GM23248 (cell line): Measurements from ENCODE around the gene CLDN2. TPM values are rescaled to one million over a fixed set of nuclear protein-coding genes. Genes with fewer than 3 reads are reported as not detected.

ENCODE experiments used
- DNase-seq: peaks from one replicate; pipeline ENCODE4 v3.0.0-alpha.2; 2015
- H2AFZ ChIP-seq: fragments of 200-600 bp; sonication (generic); 2 replicates; pipeline ENCODE4 v1.6.1; 2016; ENCODE audit warnings: antibody characterized with exemption
- H3F3A ChIP-seq: fragments of 200-600 bp; sonication (generic); 2 replicates; pipeline ENCODE4 v1.6.1; 2016; ENCODE audit warnings: mild to moderate bottlenecking, antibody characterized with exemption, mixed run types; ENCODE audit not compliant: insufficient read depth
- H3K27ac ChIP-seq: fragments of 200-600 bp; sonication (generic); 2 replicates; pipeline ENCODE4 v1.5.1; 2016; ENCODE audit warnings: mild to moderate bottlenecking
- H3K27me3 ChIP-seq: fragments of 200-600 bp; sonication (generic); replicated peaks from 2 replicates; pipeline ENCODE4 v1.6.1; 2016; ENCODE audit warnings: mild to moderate bottlenecking; ENCODE audit not compliant: insufficient read depth
- H3K36me3 ChIP-seq: fragments of 200-600 bp; sonication (generic); 2 replicates; pipeline ENCODE4 v1.6.1; 2016; ENCODE audit warnings: low read depth, mild to moderate bottlenecking
- H3K4me1 ChIP-seq: fragments of 200-600 bp; sonication (generic); 2 replicates; pipeline ENCODE4 v1.6.1; 2016; ENCODE audit warnings: mild to moderate bottlenecking; ENCODE audit not compliant: insufficient read depth
- H3K4me2 ChIP-seq: fragments of 200-600 bp; sonication (generic); one replicate; pipeline ENCODE4 v1.6.1; 2016; ENCODE audit warnings: mild to moderate bottlenecking; ENCODE audit not compliant: unreplicated experiment
- H3K4me3 ChIP-seq: fragments of 200-600 bp; sonication (generic); 2 replicates; pipeline ENCODE4 v1.5.1; 2016; ENCODE audit warnings: mild to moderate bottlenecking
- H3K79me2 ChIP-seq: fragments of 200-600 bp; sonication (generic); 2 replicates; pipeline ENCODE4 v1.6.1; 2016; ENCODE audit warnings: mild to moderate bottlenecking; ENCODE audit not compliant: insufficient read depth
- H3K9ac ChIP-seq: fragments of 200-600 bp; sonication (generic); 2 replicates; pipeline ENCODE4 v1.6.1; 2016; ENCODE audit warnings: mild to moderate bottlenecking
- H3K9me2 ChIP-seq: fragments of 200-600 bp; sonication (generic); 2 replicates; pipeline ENCODE4 v1.6.1; 2016; ENCODE audit warnings: mixed run types, mild to moderate bottlenecking, moderate library complexity; ENCODE audit not compliant: insufficient read depth
- H3K9me3 ChIP-seq: fragments of 200-600 bp; sonication (generic); one replicate; pipeline ENCODE4 v1.6.1; 2017; ENCODE audit warnings: low read depth
- H4K20me1 ChIP-seq: fragments of 200-600 bp; sonication (generic); 2 replicates; pipeline ENCODE4 v1.6.0; 2016; ENCODE audit not compliant: insufficient read depth
- EZH2 ChIP-seq: fragments of 200-600 bp; sonication (generic); IDR thresholded peaks from 2 replicates; pipeline ENCODE4 v1.6.1; 2018; ENCODE audit warnings: antibody characterized with exemption, mild to moderate bottlenecking; ENCODE audit not compliant: insufficient read depth, poor library complexity, severe bottlenecking
- EZH2phosphoT487 ChIP-seq: fragments of 200-600 bp; sonication (generic); IDR thresholded peaks from 2 replicates; pipeline ENCODE4 v1.6.1; 2018; ENCODE audit warnings: antibody characterized with exemption, moderate library complexity, mild to moderate bottlenecking, low read depth; ENCODE audit not compliant: insufficient read depth
- WGBS, 2 experiments: methylation state at CpG; one replicate each; pipeline ENCODE4 v1.1.6; 2015 to 2017; ENCODE audit warnings: low lambda C conversion rate in 2 of 2, low coverage in 1 of 2; ENCODE audit errors: missing lambda C conversion rate in 2 of 2; 5-methylcytosine and 5-hydroxymethylcytosine counted together
- in situ Hi-C: fragments of 300-500 bp; cut with MboI; formaldehyde crosslinking; loops from 2 replicates; pipeline ENCODE4 v1.15.0; 2020
- polyA plus RNA-seq: library from polyadenylated mRNA; unstranded; fragments of >200 nt; fragmentation: Nextera tagmentation; extraction: Ambion mirVana; gene quantifications from 2 replicates; pipeline ENCODE4 v1.2.1, GENCODE V29; 2016
- total RNA-seq: library from RNA; depleted of rRNA; stranded (reverse); fragments of >200 nt; shearing (Covaris generic); gene quantifications from 2 replicates; pipeline ENCODE4 v1.2.3, GENCODE V29; 2014

The CLDN2 gene
- total and polyA plus RNA-seq, 2 experiments from 2014 or later = not detected

DNA sequence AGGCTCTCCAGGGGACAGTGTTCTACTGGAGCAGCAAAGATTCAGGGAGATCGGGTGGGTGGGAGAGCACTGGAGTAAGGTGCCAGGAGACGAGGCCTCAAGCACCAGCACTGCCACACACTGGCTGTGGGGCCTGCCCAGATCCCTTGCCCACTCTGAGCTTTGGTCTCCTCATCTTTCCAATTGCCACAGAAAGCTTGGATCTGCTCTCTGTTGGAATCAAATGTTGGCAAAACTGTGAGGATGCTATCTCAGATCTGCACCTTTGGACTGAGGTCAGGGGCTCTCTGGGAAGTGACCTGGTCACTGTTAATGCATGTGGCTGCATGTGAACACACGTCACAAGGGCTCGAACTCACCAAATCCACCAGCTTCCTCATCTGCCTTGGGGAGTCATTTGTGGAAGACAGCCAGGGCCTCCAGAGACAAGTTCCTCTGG lies 18.4 kb upstream of the CLDN2 start:
- Histone ChIP-seq H3K36me3 (no peaks in the 10 kb centered on the region), H2AFZ (no peak overlapping the region), H3K9ac (no peak overlapping the region), H3K4me1 (0 out of 2 replicates have a peak, but pooled peaks cover 8% of the 10 kb centered on the region), H3K4me2 (no peak overlapping the region), H3K27me3 (no peaks in the 10 kb centered on the region), H3F3A (no peaks in the 10 kb centered on the region), H4K20me1 (no peaks in the 10 kb centered on the region), H3K27ac (no peak overlapping the region), H3K4me3 (no peak overlapping the region), H3K79me2 (no peaks in the 10 kb centered on the region), H3K9me3 (no peaks in the 10 kb centered on the region), H3K9me2 (no peaks in the 10 kb centered on the region)
- 80 to 90% methylated on average over 1 to 2 of the region's 4 CpGs for WGBS, 2 experiments
- no peak for TF ChIP-seq EZH2phosphoT487
- TF ChIP-seq EZH2 = no peak
- no peak for DNase-seq
- in situ Hi-C loops = no loop called here

DNA sequence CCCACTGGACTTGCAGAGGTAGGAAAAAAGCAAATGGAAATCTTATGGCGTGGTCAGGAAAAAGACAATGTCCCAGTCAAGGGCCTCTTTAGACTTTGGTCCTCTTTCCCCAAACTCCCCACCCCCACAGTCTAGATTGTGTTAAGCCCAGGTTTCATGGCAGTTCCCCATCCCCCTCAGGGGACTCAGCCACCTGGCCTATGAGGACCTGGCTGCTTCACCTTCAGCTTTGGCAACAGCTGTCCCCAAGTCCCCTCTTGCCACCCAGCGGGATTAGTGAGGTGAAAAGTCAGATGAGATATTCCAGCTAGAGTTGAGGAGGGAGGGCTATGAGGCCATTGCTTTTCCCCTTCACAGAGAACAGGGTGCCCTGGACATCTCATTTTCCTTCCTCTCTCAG lies 17.5 kb upstream of the CLDN2 start:
- in situ Hi-C loops = no loop called here
- no peak for DNase-seq
- Histone ChIP-seq H3K79me2 (no peaks in the 10 kb centered on the region), H3K4me2 (no peak overlapping the region), H3K9me2 (no peaks in the 10 kb centered on the region), H2AFZ (no peak overlapping the region), H3K36me3 (no peaks in the 10 kb centered on the region), H4K20me1 (no peaks in the 10 kb centered on the region), H3F3A (no peaks in the 10 kb centered on the region), H3K27me3 (no peaks in the 10 kb centered on the region), H3K27ac (no peak overlapping the region), H3K4me1 (0 out of 2 replicates have a peak, but pooled peaks cover under 1% of the 10 kb centered on the region), H3K9ac (no peak overlapping the region), H3K9me3 (no peaks in the 10 kb centered on the region), H3K4me3 (no peak overlapping the region)
- WGBS, 2 experiments = 57 to 67% methylated on average over 2 of the region's 2 CpGs
- TF ChIP-seq EZH2phosphoT487 (no peak), EZH2 (no peak)

DNA sequence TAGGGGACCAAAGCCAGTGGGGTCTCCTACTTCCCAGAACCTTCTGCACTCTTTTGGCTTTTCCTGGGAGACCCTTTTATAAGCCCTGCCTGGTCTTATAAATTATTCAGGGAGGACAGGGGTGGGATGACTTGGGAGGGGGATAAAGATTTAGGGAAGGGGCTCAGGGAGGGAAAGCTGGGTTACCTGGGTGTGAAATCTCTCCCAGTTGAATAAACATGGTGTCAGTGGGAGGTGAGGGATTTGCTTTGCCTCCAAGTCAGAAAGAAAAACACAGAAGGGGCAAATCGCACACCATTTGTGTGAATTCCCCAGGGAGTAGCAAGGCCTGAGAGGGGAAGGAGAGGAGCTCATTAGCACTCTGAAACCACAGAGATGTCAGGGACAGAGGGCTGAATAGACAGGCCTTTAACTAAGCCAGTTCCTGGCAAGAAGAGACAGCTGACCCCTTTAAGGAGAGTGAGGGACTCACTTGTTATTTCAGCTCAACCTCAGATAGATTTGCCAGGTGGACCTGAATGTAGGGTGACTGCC lies 16.8 kb upstream of the CLDN2 start, which contains the start of gene RIPPLY1:
Gene RIPPLY1 (minus strand): TSS at position 51 of the 534 bp plus-strand sequence. CDS start 54 bp downstream, outside the sequence.
- H3K27ac ChIP-seq = no peak within 1 kb of the TSS
- no peaks in the 10 kb centered on the region for H3F3A ChIP-seq
- no peak within 1 kb of the TSS for H3K4me2 ChIP-seq
- H3K9me3 ChIP-seq = no peaks in the 10 kb centered on the region
- no peak within 1 kb of the TSS for H3K4me3 ChIP-seq
- no peaks in the 10 kb centered on the region for H3K9me2 ChIP-seq
- no peaks in the 10 kb centered on the region for H3K4me1 ChIP-seq
- 82 to 100% methylated on average over 1 of the region's 1 CpG for WGBS, 2 experiments
- no peaks in the 10 kb centered on the region for H3K79me2 ChIP-seq
- no peaks in the 10 kb centered on the region for H4K20me1 ChIP-seq
- no peaks in the 10 kb centered on the region for H3K27me3 ChIP-seq
- DNase-seq = no peak
- no peaks in the 10 kb centered on the region for H3K36me3 ChIP-seq
- H2AFZ ChIP-seq = no peak within 1 kb of the TSS
- in situ Hi-C loops = no loop called here
- H3K9ac ChIP-seq = no peak within 1 kb of the TSS
- TF ChIP-seq EZH2phosphoT487 (no peak), EZH2 (no peak)

DNA sequence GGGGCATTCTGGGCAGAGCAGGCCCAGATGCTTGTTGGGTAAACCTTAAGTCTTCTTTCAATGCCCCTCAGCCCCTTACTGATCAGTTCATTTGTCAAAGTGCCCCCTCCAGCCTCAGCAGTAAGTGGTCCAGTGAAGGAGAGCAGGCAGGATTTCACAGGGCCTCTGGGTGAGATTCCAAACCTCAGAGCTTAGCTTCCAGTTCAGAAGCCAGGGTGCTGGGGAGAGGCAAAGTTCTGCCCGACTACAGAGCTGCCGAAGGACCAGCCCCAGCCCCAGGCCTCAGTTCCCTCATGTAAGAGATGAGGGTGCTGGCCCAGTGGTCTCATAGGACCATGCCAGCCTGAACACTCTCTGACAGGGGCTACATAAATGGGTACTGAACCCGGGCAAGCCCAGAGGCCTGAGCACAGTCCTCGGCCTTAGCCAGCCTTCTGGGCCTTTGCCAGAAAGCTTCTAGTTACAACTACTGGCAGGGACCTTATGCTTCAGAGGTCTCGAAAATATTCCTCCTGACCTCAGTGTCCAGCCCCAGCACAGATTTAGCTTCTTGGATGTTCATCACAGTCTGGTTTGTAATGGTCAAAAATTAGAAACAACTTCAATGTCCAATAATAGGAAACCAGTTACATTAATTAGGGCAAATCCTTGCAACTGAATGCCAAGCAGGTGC lies 16.2 kb upstream of the CLDN2 start:
- Histone ChIP-seq H3K4me3 (no peak overlapping the region), H2AFZ (no peak overlapping the region), H3K36me3 (no peaks in the 10 kb centered on the region), H3K9me3 (no peaks in the 10 kb centered on the region), H3F3A (no peaks in the 10 kb centered on the region), H4K20me1 (no peaks in the 10 kb centered on the region), H3K27me3 (no peaks in the 10 kb centered on the region), H3K4me2 (no peak overlapping the region), H3K9me2 (no peaks in the 10 kb centered on the region), H3K9ac (no peak overlapping the region), H3K79me2 (no peaks in the 10 kb centered on the region), H3K27ac (no peak overlapping the region), H3K4me1 (no peaks in the 10 kb centered on the region)
- no peak for DNase-seq
- 53 to 76% methylated on average over 3 to 4 of the region's 5 CpGs for WGBS, 2 experiments
- in situ Hi-C loops = no loop called here
- TF ChIP-seq EZH2phosphoT487 = no peak
- TF ChIP-seq EZH2 = no peak
